Measurements from ENCODE around the gene MTMR12. TPM values are rescaled to one million over a fixed set of nuclear protein-coding genes. Genes with fewer than 3 reads are reported as not detected.

The MTMR12 gene

GRCh38 chr5:32190095-32190494 lies 122.6 kb downstream of the MTMR12 start:
- Histone ChIP-seq H4K5ac (ENCODE audit: low read length) (no peak overlapping the region), H3K18ac (ENCODE audit: low read length) (no peak overlapping the region), H3K36me3 (ENCODE audit: control insufficient read depth, insufficient read depth, low read length) (no peaks in the 10 kb centered on the region), H3K9ac (ENCODE audit: low read length) (no peak overlapping the region), H2BK5ac (ENCODE audit: low read length) (no peak overlapping the region), H3K23ac (ENCODE audit: low read length) (no peak overlapping the region), H2BK15ac (replicated peaks; ENCODE audit: low read depth) (no peak overlapping the region), H3K27ac (ENCODE audit: low read depth, low read length) (no peak overlapping the region), H3K27me3 (ENCODE audit: insufficient read depth, low read length, poor library complexity) (no peaks in the 10 kb centered on the region), H3K4me2 (ENCODE audit: low read length) (no peak overlapping the region), H2BK120ac (ENCODE audit: low read depth, low read length) (no peak overlapping the region), H3K4me1 (ENCODE audit: control insufficient read depth, low read depth, low read length) (no peaks in the 10 kb centered on the region), H3K79me1 (ENCODE audit: low read length) (no peaks in the 10 kb centered on the region), H2AK5ac (ENCODE audit: low read length) (no peak overlapping the region), H3K56ac (ENCODE audit: low read length) (no peak overlapping the region), H3K4ac (ENCODE audit: low read depth, low read length) (no peak overlapping the region), H3K4me3 (ENCODE audit: low read length) (no peak overlapping the region), H4K8ac (ENCODE audit: low read depth, low read length) (no peak overlapping the region), H3K79me2 (ENCODE audit: control insufficient read depth, insufficient read depth, low read length) (no peaks in the 10 kb centered on the region)
- DNase-seq = no peak
- WGBS (ENCODE audit: extremely low coverage, insufficient coverage, low lambda C conversion rate) = no CpG with 5 or more reads among the region's 5 CpGs

GRCh38 chr5:32187675-32188074 lies 125.1 kb downstream of the MTMR12 start:
- Histone ChIP-seq H3K4ac (ENCODE audit: low read depth, low read length) (no peak overlapping the region), H3K4me1 (ENCODE audit: control insufficient read depth, low read depth, low read length) (no peaks in the 10 kb centered on the region), H3K79me1 (ENCODE audit: low read length) (no peaks in the 10 kb centered on the region), H2AK5ac (ENCODE audit: low read length) (no peak overlapping the region), H2BK15ac (replicated peaks; ENCODE audit: low read depth) (no peak overlapping the region), H4K5ac (ENCODE audit: low read length) (no peak overlapping the region), H3K9ac (ENCODE audit: low read length) (no peak overlapping the region), H2BK5ac (ENCODE audit: low read length) (no peak overlapping the region), H3K56ac (ENCODE audit: low read length) (no peak overlapping the region), H3K18ac (ENCODE audit: low read length) (no peak overlapping the region), H4K8ac (ENCODE audit: low read depth, low read length) (no peak overlapping the region), H3K36me3 (ENCODE audit: control insufficient read depth, insufficient read depth, low read length) (no peaks in the 10 kb centered on the region), H3K4me3 (ENCODE audit: low read length) (no peak overlapping the region), H3K79me2 (ENCODE audit: control insufficient read depth, insufficient read depth, low read length) (no peaks in the 10 kb centered on the region), H2BK120ac (ENCODE audit: low read depth, low read length) (no peak overlapping the region), H3K27ac (ENCODE audit: low read depth, low read length) (no peak overlapping the region), H3K23ac (ENCODE audit: low read length) (no peak overlapping the region), H3K4me2 (ENCODE audit: low read length) (no peak overlapping the region), H3K27me3 (ENCODE audit: insufficient read depth, low read length, poor library complexity) (no peaks in the 10 kb centered on the region)
- DNase-seq = no peak

- no CpG with 5 or more reads among the region's 5 CpGs for WGBS (ENCODE audit: extremely low coverage, insufficient coverage, low lambda C conversion rate)
- no peak for DNase-seq
Measured at GRCh38 chr5:32182463-32183063, 130.2 kb downstream of the MTMR12 start.

More at GRCh38 chr5:32182463-32183063, 130.2 kb downstream of the MTMR12 start:
- Histone ChIP-seq H4K5ac (ENCODE audit: low read length) (no peak overlapping the region), H2AK5ac (ENCODE audit: low read length) (no peak overlapping the region), H2BK120ac (ENCODE audit: low read depth, low read length) (no peak overlapping the region), H3K4ac (ENCODE audit: low read depth, low read length) (no peak overlapping the region), H3K9ac (ENCODE audit: low read length) (no peak overlapping the region), H2BK15ac (replicated peaks; ENCODE audit: low read depth) (no peak overlapping the region), H3K23ac (ENCODE audit: low read length) (no peak overlapping the region), H3K27ac (ENCODE audit: low read depth, low read length) (no peak overlapping the region), H3K4me2 (ENCODE audit: low read length) (no peak overlapping the region), H3K4me1 (ENCODE audit: control insufficient read depth, low read depth, low read length) (no peaks in the 10 kb centered on the region), H3K56ac (ENCODE audit: low read length) (no peak overlapping the region), H2BK5ac (ENCODE audit: low read length) (no peak overlapping the region), H4K8ac (ENCODE audit: low read depth, low read length) (no peak overlapping the region), H3K27me3 (ENCODE audit: insufficient read depth, low read length, poor library complexity) (no peaks in the 10 kb centered on the region), H3K79me1 (ENCODE audit: low read length) (no peaks in the 10 kb centered on the region), H3K18ac (ENCODE audit: low read length) (no peak overlapping the region), H3K36me3 (ENCODE audit: control insufficient read depth, insufficient read depth, low read length) (no peaks in the 10 kb centered on the region), H3K4me3 (ENCODE audit: low read length) (no peak overlapping the region), H3K79me2 (ENCODE audit: control insufficient read depth, insufficient read depth, low read length) (no peaks in the 10 kb centered on the region)

Small RNA genes lying within 50 kb of the gene (small RNA-seq; reads per million reads assigned to genes)
- gene RNU6-1079P (ENCODE audit: insufficient read depth) (not detected), gene RNU6-378P (ENCODE audit: insufficient read depth) (not detected)

Measured in mesendoderm (in vitro differentiated cells).